Activated CD4-positive, alpha-beta T cell treated with anti-CD3 and anti-CD28 coated beads, Interleukin-2, amount 50 U/mL, for 24 hours (primary cell): ENCODE measurements around the gene EGFL6.
"Not testable (repeated sequence)": the region's sequence is repeated elsewhere in the genome, so short reads cannot be mapped to it uniquely, and the experiment has no call there.

ENCODE experiments used
- DNase-seq, 2 donors: peaks; one replicate each; pipeline ENCODE4 v3.0.0-alpha.2; 2020; ENCODE audit warnings: low read depth in 1 of 2, low spot score in 1 of 2

EGFL6 gene

DNA sequence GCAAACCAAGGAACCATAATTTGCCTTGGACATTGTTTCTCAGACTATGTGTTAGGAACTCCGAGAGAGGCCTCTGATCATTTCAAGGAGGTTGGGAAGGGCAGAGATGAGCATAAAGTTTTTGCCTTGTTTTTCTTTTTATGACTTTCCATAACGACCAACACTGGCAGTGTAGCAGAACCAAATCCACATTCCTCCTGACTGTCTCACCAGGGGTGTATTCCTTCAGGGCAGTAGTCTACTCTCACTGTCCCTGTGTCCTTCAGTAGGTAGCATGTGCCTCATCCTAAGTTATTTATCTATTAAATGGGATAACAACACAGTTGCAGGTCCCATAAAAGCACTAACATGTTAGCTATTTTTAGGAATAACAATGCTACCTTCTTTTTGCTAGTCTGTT is 20.8 kb downstream of the EGFL6 start:
- no peak for DNase-seq

DNA sequence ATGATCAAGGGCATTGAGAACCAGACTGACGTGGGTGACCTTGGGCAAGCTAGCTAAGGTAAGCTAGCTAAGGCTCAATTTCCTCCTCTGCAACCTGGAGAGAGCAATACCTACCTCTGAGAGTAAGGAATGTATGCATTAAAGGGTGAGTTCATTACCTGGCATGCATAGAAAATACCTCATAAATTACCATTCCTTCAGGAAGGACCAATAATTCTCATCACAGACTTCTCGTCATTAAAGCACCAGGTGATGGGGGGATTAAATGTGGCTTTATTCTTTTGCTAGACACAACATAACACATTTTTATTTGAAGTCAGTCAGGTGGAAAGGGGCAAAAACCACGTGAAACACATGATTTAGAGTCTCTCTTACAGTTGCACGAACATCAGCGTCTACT is 21.5 kb downstream of the EGFL6 start:
- DNase-seq = no peak

DNA sequence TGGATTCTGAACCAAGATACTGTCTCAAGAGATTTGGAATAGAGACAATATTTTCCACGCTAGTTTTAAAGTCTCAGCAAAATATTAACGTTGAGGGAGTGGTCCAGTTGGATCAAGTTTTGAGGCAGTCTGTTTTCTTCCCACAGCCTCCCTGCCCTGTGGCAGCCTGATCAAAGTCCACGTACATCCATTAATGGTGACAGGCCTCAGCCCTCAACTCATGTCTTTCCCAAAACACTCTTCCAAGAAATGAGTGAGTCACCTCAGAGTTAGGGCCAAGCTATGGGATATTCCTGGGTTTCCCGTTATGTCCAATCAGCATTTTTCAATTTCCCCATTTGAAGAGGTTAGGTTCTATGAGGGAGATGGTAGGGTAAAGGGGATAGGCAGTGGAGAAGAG is 28.5 kb downstream of the EGFL6 start:
- no peak for DNase-seq

DNA sequence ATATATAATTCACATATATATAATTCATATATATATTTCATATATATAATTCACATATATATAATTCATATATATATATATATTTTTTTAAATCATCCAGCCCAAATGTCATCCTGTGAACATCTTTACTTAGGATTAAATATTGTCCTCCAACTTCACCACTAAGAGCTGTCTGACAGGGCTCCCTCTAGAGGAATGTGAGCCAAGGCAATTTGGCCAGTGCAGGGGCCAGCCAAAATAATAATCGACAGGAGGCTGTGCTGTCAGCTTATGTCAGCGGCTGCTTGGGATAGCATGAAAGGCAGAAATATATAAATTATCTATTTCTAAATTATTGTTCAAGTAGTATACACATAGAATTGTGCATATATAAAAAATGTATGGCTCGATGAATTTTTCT is 29.5 kb downstream of the EGFL6 start:
- no peak for DNase-seq

DNA sequence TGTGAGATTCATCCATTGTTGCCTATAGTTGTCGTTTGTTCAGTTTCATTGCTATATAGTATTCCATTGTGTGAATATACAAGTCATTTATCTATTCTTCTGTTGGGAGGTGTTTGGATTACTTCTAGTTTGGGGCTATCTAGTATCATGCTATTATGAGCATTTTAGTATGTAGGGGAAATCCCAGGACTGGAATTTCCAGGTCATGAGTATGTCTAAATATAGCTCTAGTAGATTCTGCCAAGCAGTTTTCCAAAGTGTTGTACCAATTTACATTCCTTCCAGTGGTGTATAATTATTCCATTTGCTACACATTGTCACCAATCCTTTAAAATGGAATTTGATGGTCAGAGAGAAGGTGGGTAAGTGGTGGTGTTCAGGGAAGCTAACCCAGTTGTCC is 30.1 kb downstream of the EGFL6 start:
- DNase-seq = no peak

DNA sequence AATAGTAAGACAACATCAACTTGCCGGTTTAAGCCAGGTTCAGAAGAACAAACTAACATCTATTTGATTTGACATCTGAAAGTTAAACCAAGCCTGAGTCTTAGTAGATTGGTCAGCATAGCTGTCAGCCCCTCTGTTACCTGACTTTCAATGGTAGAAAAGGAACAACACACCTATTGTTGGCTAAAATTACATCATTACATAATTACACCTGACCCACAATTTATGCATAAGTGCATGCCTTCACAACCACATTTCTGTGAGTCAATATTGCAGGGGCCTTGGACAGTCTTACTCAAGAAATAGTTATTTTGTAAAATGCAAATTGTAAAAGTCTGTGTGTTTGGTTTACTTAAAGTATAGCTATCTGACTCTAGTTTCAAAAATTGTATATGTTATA is 36.2 kb downstream of the EGFL6 start:
- no peak for DNase-seq

DNA sequence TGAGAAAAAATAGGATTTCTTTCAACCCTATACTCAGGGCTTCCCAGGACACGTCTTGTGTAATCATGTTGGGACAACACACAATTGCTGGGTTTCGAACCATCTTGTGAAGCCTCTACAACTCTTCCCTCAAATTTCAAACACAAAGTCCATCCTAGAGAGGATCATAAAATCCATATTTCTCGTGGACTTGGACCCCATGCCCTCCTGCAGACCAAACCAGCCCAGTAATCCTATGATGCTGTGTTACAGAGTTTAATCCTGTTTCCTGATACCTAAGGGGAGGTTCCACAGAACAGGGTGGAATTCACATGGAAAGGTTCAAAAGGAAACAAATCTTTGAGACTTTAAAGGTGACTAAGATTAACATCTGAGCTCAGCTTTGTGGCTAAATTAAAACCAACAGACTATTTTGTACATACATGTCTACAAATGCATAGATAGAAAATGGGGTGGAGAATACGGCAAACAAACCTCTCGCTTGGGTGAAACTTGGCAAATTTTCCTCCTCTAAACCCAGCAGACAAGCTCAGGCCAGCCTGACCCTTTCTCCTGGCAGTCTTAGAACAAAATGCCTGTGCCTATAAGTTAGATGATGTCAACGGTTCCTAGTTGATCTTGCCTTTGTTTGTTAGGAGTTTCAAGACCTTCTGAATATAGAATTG is 38.1 kb downstream of the EGFL6 start:
- DNase-seq = no peak

DNA sequence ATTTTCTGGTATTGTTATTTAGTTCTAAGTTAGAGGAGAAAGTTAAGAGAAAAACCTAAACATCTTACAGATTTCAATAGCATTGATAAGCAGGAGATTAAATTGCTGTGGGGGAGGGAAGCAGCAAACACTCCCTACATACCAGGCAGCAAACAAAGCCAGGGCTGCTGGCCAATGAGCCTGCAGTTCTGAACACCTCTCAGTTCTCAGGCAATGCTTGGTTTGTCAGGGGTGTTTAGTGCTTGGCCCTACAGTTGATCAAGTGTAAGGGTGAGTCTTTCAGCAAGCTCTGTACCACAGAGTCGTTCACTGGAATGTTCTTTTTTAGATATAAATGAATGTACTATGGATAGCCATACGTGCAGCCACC is 38.6 kb downstream of the EGFL6 start:
- DNase-seq = no peak

DNA sequence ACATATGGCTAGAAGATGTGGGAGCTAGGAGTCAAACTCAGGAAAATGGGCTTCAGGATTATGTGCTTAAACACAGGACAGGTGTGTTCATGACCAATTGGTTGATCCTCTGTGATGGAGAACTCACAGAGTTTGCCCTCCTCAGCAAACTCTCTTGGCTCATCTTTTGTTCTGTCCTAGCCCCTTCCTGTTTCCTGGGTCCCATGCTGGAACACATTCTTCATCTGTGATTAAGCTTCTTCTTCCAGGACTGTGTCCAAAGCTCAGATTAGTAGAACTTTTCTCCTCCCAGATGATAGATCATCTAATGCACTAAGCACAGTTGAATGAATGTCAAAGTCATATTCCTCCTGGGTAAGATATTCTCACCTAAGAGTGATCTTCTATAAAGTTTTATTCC is 44.8 kb downstream of the EGFL6 start:
- DNase-seq = no peak

DNA sequence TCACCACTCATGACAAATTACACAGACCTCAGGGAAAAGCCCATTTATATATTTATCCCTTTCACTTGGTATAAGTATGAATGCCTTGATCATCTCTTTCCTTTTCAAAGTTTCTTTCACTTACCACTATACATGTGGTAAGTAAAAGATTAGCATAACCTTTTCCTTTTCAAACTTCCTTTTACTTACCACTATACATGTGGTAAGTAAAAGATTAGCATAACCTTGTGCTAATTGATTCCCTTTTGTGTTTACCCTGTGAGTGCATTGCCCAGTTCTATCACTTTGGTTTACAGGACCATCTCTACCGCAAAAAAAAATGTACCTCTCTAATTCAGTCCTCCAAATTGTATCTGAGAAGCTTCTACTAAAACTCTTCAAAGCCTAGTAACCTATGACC is 50.8 kb downstream of the EGFL6 start:
- DNase-seq = no peak

DNA sequence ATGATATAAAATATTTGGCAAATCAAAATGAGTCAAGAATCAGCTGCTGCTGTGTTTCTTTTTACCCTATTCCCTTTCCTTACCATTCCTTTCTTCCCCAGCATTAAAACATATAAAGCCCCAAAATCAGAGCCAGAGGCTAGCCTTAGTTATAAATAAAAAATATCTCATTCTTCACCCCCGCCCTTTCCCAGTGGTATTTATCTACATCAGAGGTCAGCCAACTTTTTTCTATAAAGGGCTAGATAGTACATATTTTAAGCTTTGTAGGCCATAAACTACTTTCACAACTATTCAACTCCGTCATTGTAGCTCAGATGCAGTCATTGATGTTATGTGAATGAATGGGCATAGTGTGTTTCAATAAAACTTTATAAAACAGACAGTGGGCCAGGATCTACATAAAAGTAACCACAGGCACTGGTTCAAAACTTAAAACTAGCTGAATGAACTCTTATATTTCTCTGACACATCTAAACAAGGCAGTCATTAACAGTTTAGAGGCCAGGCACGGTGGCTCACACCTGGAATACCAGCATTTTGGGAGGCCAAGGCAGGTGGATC is 53.1 kb downstream of the EGFL6 start:
- DNase-seq = no peak

DNA sequence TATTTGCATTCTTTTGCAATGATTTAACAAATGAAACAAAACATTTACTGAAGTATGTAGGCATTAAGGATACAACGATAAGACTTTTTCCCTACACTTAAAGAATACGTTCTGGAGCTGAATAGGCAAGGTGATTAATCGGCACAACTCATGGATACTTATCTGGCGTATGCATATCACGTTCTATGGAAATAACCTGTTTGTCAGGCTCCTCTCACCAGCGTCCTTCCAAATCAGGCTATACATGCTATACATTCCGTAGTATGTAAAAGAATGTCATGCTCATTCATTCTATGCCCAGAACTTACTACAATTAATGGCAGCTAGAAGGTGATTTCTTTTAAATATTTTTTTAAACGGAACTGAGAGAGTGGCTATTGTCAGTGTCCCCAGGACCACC is 57.9 kb downstream of the EGFL6 start:
- no peak for DNase-seq

DNA sequence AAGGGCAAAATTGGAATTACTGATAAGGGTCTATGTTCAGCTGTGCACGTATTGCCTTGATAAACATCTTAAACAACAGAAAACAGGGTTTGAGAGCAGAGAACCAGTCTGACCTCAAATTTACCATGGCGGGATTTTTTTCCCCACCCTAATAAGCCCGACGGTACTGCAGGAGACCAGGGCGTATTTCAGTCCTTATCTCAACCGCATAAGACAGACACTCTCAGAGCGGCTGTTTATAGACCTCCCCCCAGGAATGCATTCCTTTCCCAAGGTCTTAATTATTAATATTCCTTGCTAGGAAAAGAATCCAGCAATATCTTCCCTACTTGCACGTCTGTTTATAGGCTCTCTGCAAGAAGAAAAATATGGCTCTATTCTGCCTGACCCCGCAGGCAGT is 67.8 kb downstream of the EGFL6 start:
- not testable (repeated sequence) for DNase-seq

DNA sequence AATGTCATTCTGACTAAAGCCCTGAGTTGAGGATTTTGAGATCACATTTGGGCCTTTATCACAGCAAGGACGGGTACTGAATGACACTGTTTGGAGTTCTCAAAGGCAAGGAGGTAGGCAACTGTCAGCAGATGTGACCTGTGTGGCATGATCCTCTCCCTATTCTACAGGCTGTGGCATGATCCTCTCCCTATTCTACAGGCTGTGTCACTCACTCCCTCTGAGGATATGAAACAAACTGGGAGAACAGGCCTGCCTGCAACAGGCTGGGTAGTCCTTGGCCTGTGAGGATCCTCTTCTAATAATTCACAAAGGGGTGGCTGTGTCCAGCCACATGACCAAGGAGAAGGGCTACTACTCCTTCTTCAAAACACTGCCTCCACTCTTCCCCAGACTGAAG is 68.6 kb downstream of the EGFL6 start:
- DNase-seq = no peak

DNA sequence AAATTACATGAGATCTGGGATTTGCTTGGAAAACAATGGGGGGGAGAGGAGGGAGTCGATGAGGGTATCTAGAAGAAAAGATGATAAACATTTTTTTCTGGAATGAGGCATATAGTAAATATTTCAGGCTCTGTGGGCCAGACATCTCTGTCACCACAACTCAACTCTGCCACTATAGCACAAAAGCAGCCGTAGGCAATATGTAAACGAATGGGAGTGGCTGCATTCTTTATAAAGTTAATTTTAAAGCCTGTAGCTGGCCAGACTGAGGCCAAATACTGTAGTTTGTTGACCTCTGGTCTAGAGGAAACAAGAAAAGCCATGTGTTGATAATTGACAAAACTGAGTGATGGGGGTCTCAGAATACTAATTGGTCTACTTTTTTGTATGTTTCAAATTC is 69.4 kb downstream of the EGFL6 start:
- DNase-seq = no peak

DNA sequence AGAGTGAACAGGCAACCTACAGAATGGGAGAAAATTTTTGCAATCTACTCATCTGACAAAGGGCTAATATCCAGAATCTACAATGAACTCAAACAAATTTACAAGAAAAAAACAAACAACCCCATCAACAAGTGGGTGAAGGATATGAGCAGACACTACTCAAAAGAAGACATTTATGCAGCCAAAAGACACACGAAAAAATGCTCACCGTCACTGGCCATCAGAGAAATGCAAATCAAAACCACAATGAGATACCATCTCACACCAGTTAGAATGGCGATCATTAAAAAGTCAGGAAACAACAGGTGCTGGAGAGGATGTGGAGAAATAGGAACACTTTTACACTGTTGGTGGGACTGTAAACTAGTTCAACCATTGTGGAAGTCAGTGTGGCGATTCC is 72.3 kb downstream of the EGFL6 start:
- not testable (repeated sequence) for DNase-seq

DNA sequence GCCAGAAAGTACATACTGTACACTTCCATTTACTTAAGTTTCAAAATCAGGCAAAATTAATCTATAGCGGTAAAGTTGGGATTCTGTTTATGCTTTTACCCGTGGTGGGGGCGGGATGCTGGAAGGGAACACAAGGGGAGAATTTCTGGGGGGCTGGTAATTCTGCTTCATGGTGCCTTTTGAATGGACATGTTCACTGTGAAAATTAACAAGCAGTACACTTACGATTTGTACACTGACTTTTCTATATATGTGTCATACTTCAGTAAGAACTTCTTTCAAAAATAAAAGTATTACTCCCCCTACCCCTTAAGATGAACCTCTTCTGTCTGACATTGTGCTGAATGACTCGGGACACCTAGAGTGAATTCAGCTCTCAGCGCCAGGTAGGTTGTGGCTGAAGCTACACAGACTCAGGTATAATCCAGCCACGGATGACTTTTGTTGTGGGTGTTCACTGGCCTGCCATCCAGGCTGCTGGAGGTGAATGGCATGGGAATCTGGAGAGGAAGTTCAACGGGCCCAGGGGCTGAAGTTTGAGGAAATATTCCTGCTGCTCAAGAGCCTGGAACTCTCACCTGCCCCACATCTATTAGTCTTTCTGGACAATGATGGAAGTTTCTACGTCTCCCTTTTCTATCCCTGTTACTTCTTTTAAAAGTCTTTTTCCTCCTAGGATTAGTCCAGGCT is 76.2 kb downstream of the EGFL6 start:
- no peak for DNase-seq

DNA sequence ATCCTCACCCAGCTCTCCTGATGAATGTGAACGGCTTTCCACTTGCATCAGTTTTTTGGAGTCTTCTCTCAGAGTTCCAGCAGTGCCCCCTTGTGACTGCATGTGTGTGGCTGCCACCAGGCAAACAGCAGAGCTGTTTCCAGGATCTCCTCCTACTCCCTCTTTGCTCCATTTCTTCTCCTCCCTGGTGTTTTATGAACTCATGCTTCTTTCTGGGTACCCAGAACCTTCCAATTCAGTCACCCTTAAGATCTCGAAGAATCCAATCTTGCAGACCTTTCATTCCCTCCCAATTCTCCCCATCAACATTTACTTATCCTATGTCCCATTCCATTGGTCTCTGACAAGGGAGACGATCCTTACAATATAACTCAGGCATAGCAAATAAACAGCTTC is 76.8 kb downstream of the EGFL6 start:
- DNase-seq = peak in 1 of 2 donors; percentile 7

DNA sequence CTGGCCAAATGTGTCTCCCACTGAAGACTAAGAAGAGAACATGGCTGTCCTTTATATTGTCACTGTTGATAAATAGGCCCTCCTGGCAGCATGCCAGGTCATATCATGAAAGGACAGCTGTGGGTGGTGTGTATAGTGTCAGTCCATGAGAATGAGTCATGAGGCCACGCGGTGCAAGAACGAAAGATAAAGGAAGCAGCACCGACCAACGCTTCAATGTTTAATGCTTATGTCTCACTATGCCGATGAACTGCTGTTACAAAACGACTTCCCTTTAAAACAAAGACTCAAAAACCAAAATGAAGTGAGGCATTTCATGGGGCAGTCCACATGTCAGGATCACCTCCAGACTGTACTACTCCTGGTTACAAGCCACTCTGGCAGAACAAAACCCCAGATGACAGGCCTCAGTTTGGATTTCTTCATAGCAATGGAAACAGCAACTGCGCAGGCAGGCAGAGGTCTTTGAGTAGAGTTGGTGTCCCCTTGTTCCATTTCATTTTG is 78.4 kb downstream of the EGFL6 start:
- peak; percentile 23 to 40 for DNase-seq

DNA sequence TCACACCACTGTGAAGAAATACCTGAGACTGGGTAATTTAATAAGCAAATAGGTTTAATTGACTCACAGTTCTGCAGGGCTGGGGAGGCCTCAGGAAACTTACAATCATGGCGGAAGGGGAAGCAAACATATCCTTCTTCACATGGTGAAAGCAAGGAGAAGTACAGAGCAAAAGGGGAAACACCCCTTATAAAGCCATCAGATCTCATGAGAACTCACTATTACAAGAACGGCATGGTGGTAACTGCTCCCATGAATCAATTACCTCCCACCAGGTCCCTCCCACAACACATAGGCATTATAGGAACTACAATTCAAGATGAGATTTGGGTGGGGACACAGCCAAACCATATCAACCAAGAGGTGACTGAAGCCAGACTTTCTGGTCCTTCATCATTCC is 78.9 kb downstream of the EGFL6 start:
- not testable (repeated sequence) for DNase-seq

DNA sequence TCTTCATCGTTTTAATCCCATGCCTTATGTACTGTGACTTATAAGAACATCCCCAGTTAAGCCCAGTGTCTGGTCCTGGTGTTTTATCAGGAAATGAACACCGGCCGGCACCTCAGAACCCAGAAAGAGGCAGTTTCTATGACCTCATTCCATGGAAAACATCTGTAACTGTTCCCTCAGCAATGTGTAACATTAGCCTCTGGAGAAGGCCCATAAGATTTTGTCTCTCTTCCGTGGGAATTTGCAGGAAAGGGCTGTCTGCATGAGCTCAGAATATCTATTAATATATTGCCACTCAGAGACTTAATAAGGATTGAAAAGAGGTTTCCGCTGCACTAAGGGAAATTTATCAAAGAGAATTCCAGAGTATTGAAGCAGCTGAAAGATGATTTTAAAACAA is 80.4 kb downstream of the EGFL6 start:
- DNase-seq = no peak

DNA sequence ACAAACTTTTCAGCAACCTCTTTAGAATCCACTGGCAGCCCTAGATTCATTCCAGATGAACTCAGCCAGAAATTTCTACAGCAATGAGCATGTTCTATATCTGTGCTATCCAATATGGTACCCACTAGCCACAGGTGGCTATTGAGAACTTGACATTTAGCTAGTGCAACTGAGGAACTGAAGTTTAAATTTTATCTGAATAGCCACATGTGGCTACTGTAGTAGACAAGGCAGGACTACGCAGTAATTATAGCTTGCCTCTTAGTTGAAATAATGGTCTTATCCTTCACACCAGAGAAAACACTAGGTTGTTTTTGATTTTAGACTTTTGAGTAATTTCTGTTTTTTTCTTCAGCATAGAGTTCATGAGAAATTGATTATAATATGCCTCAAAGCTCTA is 80.9 kb downstream of the EGFL6 start:
- no peak for DNase-seq

DNA sequence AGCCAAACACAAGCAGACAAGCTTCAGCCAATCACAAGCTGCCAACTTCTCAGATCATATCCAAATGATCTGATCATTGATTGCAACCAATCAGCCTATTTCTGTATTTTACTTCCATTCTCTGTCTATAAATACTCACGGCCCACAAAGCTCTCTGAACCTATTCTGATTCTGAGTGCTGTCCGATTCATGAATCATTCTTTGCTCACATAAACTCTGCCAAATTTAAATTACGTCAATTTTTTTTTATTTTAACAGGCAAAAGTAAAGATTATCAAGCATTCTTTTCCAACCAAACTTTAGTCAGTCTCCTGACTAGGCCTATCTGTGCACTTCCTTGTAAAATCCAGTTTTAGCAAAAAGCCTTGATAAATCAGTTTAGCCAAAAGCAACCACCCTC is 81.7 kb downstream of the EGFL6 start:
- DNase-seq = no peak
